GM12878 (cell line): ENCODE data around the gene PPP1R2C. TPM values are rescaled to one million over a fixed set of nuclear protein-coding genes. Genes with fewer than 3 reads are reported as not detected.
A peak's percentile ranks its signal among the peaks of the same experiment; 100 is the strongest.

ENCODE experiments used
- ATAC-seq: fragments of 200-7000 bp; cut with Tn5 transposase; 3 replicates; pipeline ENCODE4 v1.9.1; 2020; ENCODE audit warnings: mild to moderate bottlenecking, moderate library complexity
- BruUV-seq: library from RNA; stranded (reverse); fragments of 400-500 nt; replicated peaks from 2 replicates; lab custom pipeline; 2021; lab: Mats Ljungman, UMichigan
- CTCF ChIA-PET: fragments of 300-600 bp; sonication (Branson Sonifier 250); formaldehyde crosslinking; extraction: SDS; loops from one replicate; lab custom pipeline; 2021; ENCODE audit warnings: inconsistent platforms; lab: Yijun Ruan, JAX
- POLR2A ChIA-PET: fragments of 350-600 bp; formaldehyde crosslinking; extraction: SDS; loops from one replicate; lab custom pipeline; 2021; ENCODE audit warnings: inconsistent platforms; lab: Charles Lee
- RAD21 ChIA-PET: fragments of 300-600 bp; sonication (Branson Sonifier 250); formaldehyde crosslinking; loops from one replicate; lab custom pipeline; 2023; ENCODE audit warnings: antibody characterized with exemption; ENCODE audit not compliant: unreplicated experiment; lab: Charles Lee
- SMC1A ChIA-PET: fragments of 300-600 bp; sonication (Branson Sonifier 250); formaldehyde crosslinking; loops from one replicate; lab custom pipeline; 2023; ENCODE audit not compliant: unreplicated experiment, uncharacterized antibody; lab: Charles Lee
- DNase-seq: peaks from one replicate; pipeline ENCODE4 v3.0.0-alpha.2; 2011; ENCODE audit warnings: low read depth, low spot score
- FAIRE-seq: peaks from 3 replicates; lab custom pipeline; 2011; peaks lifted over from hg19 to GRCh38; lab: Jason Lieb, UNC
- H2AFZ ChIP-seq: 2 replicates; pipeline ENCODE4 v1.6.0; 2011; ENCODE audit warnings: low read depth, low read length, control low read depth; ENCODE audit not compliant: control insufficient read depth
- H3K27ac ChIP-seq: 2 replicates; pipeline ENCODE4 v1.5.1; 2011; ENCODE audit warnings: control low read depth; ENCODE audit not compliant: control insufficient read depth, insufficient read depth
- H3K27me3 ChIP-seq, 2 experiments: replicated peaks in 1 of 2; 2 replicates each; pipeline versions ENCODE4 v1.6.0 to v1.6.1; 2011; ENCODE audit warnings: low read length in 1 of 2; ENCODE audit not compliant: control insufficient read depth in 2 of 2, insufficient read depth in 2 of 2
- H3K36me3 ChIP-seq, 2 experiments: 2 replicates each; pipeline ENCODE4 v1.5.1; 2011; ENCODE audit warnings: low read length in 1 of 2; ENCODE audit not compliant: control insufficient read depth in 2 of 2, insufficient read depth in 2 of 2
- H3K4me1 ChIP-seq: 2 replicates; pipeline ENCODE4 v1.6.1; 2011; ENCODE audit warnings: mild to moderate bottlenecking, low read length, moderate library complexity, mixed read lengths; ENCODE audit not compliant: control insufficient read depth, insufficient read depth
- H3K4me2 ChIP-seq: 2 replicates; pipeline ENCODE4 v1.6.0; 2011; ENCODE audit warnings: control low read depth; ENCODE audit not compliant: control insufficient read depth, insufficient read depth
- H3K4me3 ChIP-seq: fragments of 200-600 bp; sonication (generic); 2 replicates; pipeline ENCODE4 v1.5.1; 2016
- H3K79me2 ChIP-seq: 2 replicates; pipeline ENCODE4 v1.6.0; 2011; ENCODE audit warnings: low read length; ENCODE audit not compliant: control insufficient read depth, insufficient read depth
- H3K9ac ChIP-seq: 2 replicates; pipeline ENCODE4 v1.8.0; 2011; ENCODE audit warnings: low read length, control low read depth, mixed read lengths; ENCODE audit not compliant: control insufficient read depth, insufficient read depth
- H3K9me3 ChIP-seq: replicated peaks from 3 replicates; pipeline ENCODE4 v1.5.1; 2011; ENCODE audit warnings: mild to moderate bottlenecking, low read length; ENCODE audit not compliant: control insufficient read depth, insufficient read depth
- H4K20me1 ChIP-seq: 2 replicates; pipeline ENCODE4 v1.6.0; 2011; ENCODE audit not compliant: control insufficient read depth, insufficient read depth
- BHLHE40 ChIP-seq, 2 experiments: fragments of 450-650 bp in 1 of 2; IDR thresholded peaks; 2 replicates each; pipeline ENCODE4 v1.6.1; 2011 to 2017; ENCODE audit warnings: low read depth in 2 of 2, borderline replicate concordance in 1 of 2, improper control_type of control experiment in 1 of 2, low read length in 1 of 2, mild to moderate bottlenecking in 1 of 2
- BMI1 ChIP-seq: fragments of 450-650 bp; IDR thresholded peaks from 2 replicates; pipeline ENCODE4 v1.6.1; 2016; ENCODE audit warnings: mild to moderate bottlenecking, moderate library complexity, borderline replicate concordance
- MYC ChIP-seq: IDR thresholded peaks from 2 replicates; pipeline ENCODE4 v1.6.1; 2011; ENCODE audit warnings: mild to moderate bottlenecking, low read length, moderate library complexity, inconsistent platforms; ENCODE audit not compliant: insufficient read depth, insufficient replicate concordance, insufficient read length, severe bottlenecking
- PAX5 ChIP-seq: IDR thresholded peaks from 2 replicates; pipeline ENCODE4 v1.6.1; 2011; ENCODE audit warnings: low read depth, low read length, borderline replicate concordance
- POLR2AphosphoS5 ChIP-seq: IDR thresholded peaks from 2 replicates; pipeline ENCODE4 v1.6.1; 2011; ENCODE audit warnings: mild to moderate bottlenecking, low read length, inconsistent platforms
- RFX5 ChIP-seq: IDR thresholded peaks from 2 replicates; pipeline ENCODE4 v1.6.1; 2011; ENCODE audit warnings: low read depth, low read length, improper control_type of control experiment
- STAT1 ChIP-seq: fragments of 450-650 bp; conservative IDR thresholded peaks from 2 replicates; pipeline ENCODE4 v1.6.1; 2014; ENCODE audit warnings: antibody characterized with exemption, mild to moderate bottlenecking
- TBL1XR1 ChIP-seq: IDR thresholded peaks from 2 replicates; pipeline ENCODE4 v1.6.1; 2012; ENCODE audit warnings: low read depth, low read length, improper control_type of control experiment
- ZNF207 ChIP-seq: fragments of 450-650 bp; IDR thresholded peaks from 2 replicates; pipeline ENCODE4 v1.6.1; 2014; ENCODE audit warnings: antibody characterized with exemption, mild to moderate bottlenecking, borderline replicate concordance
- ZNF384 ChIP-seq: IDR thresholded peaks from 2 replicates; pipeline ENCODE4 v1.6.1; 2012; ENCODE audit warnings: low read depth, mild to moderate bottlenecking, low read length, improper control_type of control experiment, borderline replicate concordance
- ZNF687 ChIP-seq: fragments of 450-650 bp; IDR thresholded peaks from 2 replicates; pipeline ENCODE4 v1.6.1; 2017; ENCODE audit warnings: mild to moderate bottlenecking, moderate library complexity
- WGBS: methylation state at CpG from one replicate; pipeline ENCODE4 v1.1.6; 2016; ENCODE audit warnings: low lambda C conversion rate; ENCODE audit not compliant: insufficient replicate concordance, insufficient coverage; ENCODE audit errors: missing lambda C conversion rate; 5-methylcytosine and 5-hydroxymethylcytosine counted together
- in situ Hi-C: fragments of 300-500 bp; cut with MboI; formaldehyde crosslinking; loops from 9 replicates; pipeline ENCODE4 v1.14.3; 2018; ENCODE audit warnings: mixed read lengths
- intact Hi-C: fragments of 100-400 bp; cut with micrococcal nuclease; formaldehyde crosslinking; loops from one replicate; pipeline ENCODE4 v1.14.2; 2022; ENCODE audit not compliant: unreplicated experiment
- polyA plus RNA-seq, 11 experiments: library from polyadenylated mRNA; depleted of rRNA in 4 of 11; unstranded in 6 of 11; stranded (reverse) in 5 of 11; fragments of >200 nt; fragmentation: Nextera tagmentation in 4 of 11; fragmentation: Illumina TruSeq in 1 of 11; extraction: Ambion mirVana in 4 of 11; extraction: Trizol in 1 of 11; gene quantifications; 1 replicate in 1 of 11; 2 replicates in 10 of 11; pipeline versions ENCODE4 v1.2.1 to v1.2.3, GENCODE V29; 2011 to 2016; ENCODE audit warnings: inconsistent platforms in 2 of 11, missing spikeins in 2 of 11, low read depth in 1 of 11
- total RNA-seq, 4 experiments: library from RNA; depleted of rRNA in 3 of 4; stranded (reverse); fragments of >200 nt in 3 of 4; fragmentation: Illumina TruSeq in 1 of 4; extraction: Trizol in 1 of 4; gene quantifications; 2 replicates each; pipeline versions ENCODE4 v1.2.1 to v1.2.3, GENCODE V29; 2013 to 2021
- TF ChIP-seq, protein P1 (sequence below): fragments of 450-650 bp; IDR thresholded peaks from 2 replicates; pipeline ENCODE4 v1.6.1; 2017; ENCODE audit warnings: mild to moderate bottlenecking

PPP1R2C gene
- total and polyA plus RNA-seq, 10 of the 15 experiments (the other 5 are each of a cell fraction or from before 2014, with no cell fraction given), result not detected

GRCh38 chrX:42739258-42739657, 38.7 kb downstream of the PPP1R2C start:
- WGBS, result 1% methylated on average over 4 of the region's 4 CpGs
- H3K27ac ChIP-seq, result no peak overlapping the region
- H2AFZ ChIP-seq, result no peak overlapping the region
- no peaks in the 10 kb centered on the region for H3K36me3 ChIP-seq
- FAIRE-seq, result no peak
- no peak for DNase-seq
- ChIA-PET RAD21 (no interaction called here), POLR2A (interaction anchor here (1.0 kb wide), 1 partner anchor 9 kb away, joined by 3 read pairs; no protein-coding TSS in a partner anchor), SMC1A (interaction anchor here (1.6 kb wide), 1 partner anchor 10 kb away, joined by 3 read pairs; no protein-coding TSS in a partner anchor), CTCF (no interaction called here)
- no peak overlapping the region for H3K4me2 ChIP-seq
- H3K4me3 ChIP-seq, result no peak overlapping the region
- ATAC-seq, result no peak
- H3K9ac ChIP-seq, result no peak overlapping the region
- in situ Hi-C loops, result no loop called here
- H3K27me3 ChIP-seq, result no peaks in the 10 kb centered on the region
- TF ChIP-seq BMI1 (peak; percentile 63), RFX5 (0 out of 2 replicates have a peak, but pooled peaks have one; percentile 58)
- TF ChIP-seq, protein P1, sequence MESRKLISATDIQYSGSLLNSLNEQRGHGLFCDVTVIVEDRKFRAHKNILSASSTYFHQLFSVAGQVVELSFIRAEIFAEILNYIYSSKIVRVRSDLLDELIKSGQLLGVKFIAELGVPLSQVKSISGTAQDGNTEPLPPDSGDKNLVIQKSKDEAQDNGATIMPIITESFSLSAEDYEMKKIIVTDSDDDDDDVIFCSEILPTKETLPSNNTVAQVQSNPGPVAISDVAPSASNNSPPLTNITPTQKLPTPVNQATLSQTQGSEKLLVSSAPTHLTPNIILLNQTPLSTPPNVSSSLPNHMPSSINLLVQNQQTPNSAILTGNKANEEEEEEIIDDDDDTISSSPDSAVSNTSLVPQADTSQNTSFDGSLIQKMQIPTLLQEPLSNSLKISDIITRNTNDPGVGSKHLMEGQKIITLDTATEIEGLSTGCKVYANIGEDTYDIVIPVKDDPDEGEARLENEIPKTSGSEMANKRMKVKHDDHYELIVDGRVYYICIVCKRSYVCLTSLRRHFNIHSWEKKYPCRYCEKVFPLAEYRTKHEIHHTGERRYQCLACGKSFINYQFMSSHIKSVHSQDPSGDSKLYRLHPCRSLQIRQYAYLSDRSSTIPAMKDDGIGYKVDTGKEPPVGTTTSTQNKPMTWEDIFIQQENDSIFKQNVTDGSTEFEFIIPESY, result no peak
- TF ChIP-seq, all 136 proteins: peak for 2
- Histone ChIP-seq H3K9me3 (no peaks in the 10 kb centered on the region), H3K79me2 (no peaks in the 10 kb centered on the region), H3K4me1 (no peaks in the 10 kb centered on the region), H4K20me1 (no peaks in the 10 kb centered on the region)
- intact Hi-C loops, result no loop called here
- BruUV-seq, result no TSS peak

- Histone ChIP-seq H3K4me3 (no peak overlapping the region), H3K27ac (no peak overlapping the region), H3K9me3 (no peaks in the 10 kb centered on the region), H4K20me1 (no peaks in the 10 kb centered on the region), H3K79me2 (no peaks in the 10 kb centered on the region), H3K4me2 (no peak overlapping the region), H3K36me3 (no peaks in the 10 kb centered on the region), H3K27me3 (no peaks in the 10 kb centered on the region), H2AFZ (no peak overlapping the region), H3K9ac (no peak overlapping the region), H3K4me1 (no peaks in the 10 kb centered on the region)
- ChIA-PET POLR2A (no interaction called here), RAD21 (no interaction called here), CTCF (no interaction called here), SMC1A (interaction anchor here (1.6 kb wide), 1 partner anchor 10 kb away, joined by 3 read pairs; no protein-coding TSS in a partner anchor)
- intact Hi-C loops, result no loop called here
- in situ Hi-C loops, result no loop called here
- DNase-seq, result no peak
- FAIRE-seq, result no peak
- no peak for ATAC-seq
- WGBS, result 59% methylated on average over 2 of the region's 2 CpGs
- no TSS peak for BruUV-seq
- TF ChIP-seq MYC (no peak), PAX5 (no peak), ZNF687 (no peak), ZNF384 (no peak), POLR2AphosphoS5 (no peak), ZNF207 (no peak), BHLHE40 (IDR thresholded peaks at IDR 0.05; ENCODE audit: borderline replicate concordance in 1 of 2, low read depth in 2 of 2, low read length in 1 of 2) (no peak), STAT1 (no peak), TBL1XR1 (no peak)
Measured at GRCh38 chrX:42738552-42738951, 39.4 kb downstream of the PPP1R2C start.
